GM18873 (cell line): ENCODE results near the gene PAK2.

Source experiments
- ATAC-seq: cut with Tn5 transposase; IDR thresholded peaks from one replicate; pipeline ENCODE4 v1.9.1; 2021; ENCODE audit warnings: mild to moderate bottlenecking, moderate library complexity, moderate number of reproducible peaks; ENCODE audit not compliant: unreplicated experiment, low FRiP score

Gene PAK2

DNA sequence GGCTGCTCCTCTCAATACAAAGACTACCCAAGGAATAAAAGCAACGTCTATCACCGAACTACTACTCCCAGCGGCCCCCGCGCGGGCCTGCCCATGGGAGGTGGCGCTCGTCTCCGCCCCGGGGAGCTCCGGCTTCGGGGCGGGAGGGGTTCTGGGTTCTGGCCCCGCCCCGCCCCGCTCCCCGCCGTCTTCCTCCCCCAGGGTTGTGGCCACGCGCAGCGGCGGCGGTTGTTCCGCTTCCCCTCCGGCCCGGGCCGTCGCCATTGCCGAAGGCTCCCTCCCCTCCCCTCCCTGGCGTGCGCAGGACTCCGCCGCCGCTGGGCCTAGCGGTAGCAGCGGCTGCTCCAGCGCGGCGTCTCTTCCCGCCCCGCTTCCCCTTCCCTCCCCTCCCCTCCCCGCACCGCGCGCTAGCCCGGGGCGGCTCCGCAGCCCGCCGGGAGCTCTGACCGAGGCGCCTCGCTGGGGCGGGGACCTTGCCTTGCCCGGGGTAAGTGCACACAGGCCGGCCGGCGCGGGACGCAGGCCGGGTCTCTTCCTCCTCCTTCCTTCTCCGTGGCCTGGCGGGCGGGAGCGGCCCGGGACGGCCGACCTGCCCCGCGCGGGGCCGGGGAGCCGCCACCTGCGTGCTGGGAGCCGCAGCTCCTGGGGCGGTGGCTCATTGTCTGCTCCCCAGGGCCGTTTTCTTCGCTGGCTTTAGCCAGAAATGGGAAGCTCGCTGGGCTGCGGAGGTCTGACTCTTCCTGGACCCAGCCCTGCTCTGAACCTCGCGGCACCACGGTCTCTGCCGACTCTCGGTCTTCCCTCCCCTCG lies at the start of gene PAK2:
Gene PAK2 (plus strand): TSS at position 187 of the 810 bp plus-strand sequence. CDS start 42,790 bp downstream, outside the sequence.
- ATAC-seq, result peak; percentile 79

DNA sequence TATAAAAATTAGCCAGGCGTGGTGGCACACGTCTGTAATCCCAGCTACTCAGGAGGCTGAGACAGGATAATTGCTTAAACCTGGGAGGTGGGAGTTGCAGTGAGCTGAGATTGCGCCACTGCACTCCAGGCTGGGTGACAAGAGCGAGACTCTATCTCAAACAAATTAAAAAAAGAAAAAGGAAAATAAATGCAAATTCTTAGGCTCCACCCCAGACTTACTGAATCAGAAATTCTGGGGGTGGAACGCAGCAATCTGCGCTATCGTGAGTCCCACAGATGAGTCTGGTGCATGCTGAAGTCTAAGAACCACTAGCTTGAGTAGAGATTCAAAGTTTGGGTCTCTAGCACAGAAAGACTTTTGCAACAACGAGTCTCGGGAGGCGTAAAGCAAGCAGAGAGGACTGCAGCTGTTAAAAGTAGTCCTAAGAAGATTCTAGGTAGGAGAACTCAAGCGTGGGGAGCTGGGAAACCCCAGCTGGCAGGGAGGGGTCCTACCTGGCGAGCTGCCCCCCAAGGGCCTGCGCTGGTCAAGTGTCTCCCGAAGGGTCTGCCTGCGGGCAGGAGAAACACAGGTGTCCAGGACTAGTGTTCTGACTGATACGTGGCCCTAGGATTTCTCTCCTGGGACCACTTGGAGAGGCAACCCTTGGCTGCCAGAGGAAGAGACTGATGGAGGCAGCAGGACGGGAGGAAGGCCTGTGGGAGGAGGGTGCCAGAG lies 49.6 kb upstream of the PAK2 start:
- no peak for ATAC-seq

DNA sequence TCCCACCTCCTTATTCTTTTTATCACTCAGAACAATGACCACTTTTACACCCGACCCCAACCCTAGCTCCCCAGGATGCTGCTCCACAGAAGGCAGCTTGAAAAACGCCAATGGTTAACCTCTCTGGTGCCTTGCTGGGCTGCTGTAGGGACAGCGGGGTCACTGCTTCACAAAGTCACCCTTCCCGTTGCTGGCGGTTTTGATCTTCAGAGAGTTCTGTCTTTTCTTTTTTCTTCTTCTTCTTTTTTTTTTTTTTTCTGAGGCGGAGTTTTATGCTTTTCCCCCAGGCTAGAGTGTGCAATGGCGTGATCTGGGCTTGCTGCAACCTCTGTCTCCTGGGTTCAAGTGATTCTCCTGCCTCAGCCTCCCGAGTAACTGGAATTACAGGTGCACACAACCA lies 48.3 kb upstream of the PAK2 start:
- ATAC-seq, result no peak

DNA sequence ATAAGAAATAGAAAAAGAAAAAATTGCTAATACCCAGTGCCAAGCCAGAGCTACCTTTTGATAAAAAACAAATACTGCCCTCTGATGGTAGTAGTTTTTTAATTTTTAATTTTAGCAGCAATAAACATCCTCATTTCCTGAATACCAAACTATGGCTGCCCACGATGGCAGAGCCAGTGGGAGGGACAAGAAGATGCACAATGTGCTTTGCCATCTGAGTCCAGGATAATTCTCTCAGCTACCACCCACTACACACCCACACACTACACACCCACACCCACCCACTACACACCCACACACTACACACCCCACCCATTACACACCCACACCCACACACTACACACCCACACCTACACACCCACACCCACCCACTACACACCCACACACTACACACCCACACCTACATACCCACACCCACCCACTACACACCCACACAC lies 45.4 kb upstream of the PAK2 start:
- ATAC-seq, result no peak

DNA sequence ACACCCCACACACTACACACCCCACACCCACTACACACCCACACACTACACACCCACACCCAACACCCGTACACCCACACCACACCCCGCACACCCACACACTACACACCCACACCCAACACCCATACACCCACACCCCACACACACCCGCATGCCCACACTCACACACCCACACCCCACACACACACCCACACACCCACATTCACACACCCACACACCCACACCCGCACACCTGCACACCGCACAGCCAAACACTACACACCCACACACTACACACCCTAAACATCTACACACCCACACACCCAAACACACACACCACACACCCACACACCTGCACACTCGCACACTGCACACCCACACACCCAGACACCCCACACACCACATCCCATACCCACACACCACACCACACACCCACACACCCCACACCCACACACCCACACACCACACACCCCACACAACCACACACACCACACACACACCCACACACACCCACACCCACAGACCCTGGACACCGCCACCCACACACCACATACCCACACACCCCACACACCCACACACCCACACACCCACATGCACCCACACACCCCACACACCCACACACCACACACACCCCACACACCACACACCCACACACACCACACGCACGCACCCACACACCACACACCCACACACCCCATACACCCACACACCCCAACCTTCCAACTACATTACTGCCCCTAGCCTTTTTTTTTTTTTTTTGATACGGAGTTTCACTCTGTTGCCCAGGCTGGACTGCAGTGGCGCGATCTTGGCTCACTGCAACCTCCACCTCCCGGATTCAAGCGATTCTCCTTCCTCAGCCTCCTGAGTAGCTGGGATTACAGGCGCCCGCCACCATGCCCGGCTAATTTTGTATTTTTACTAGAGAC lies 44.5 kb upstream of the PAK2 start:
- ATAC-seq, result no peak

DNA sequence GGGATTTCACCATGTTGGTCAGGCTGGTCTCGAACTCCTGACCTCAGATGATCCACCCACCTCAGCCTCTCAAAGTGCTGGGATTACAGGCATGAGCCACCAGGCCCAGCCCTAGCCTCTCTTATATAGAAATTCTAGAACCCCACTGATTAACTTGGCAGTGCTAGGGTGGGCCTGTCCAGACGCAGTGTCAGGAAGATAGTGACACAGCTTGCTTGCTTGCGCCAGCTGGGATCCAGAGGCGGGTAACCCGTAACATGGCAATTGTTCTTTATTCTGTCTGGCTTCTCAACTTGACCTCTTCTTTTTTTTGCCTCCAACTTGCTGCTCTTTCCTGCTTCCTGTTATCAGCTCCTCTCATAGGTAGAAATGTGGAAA lies 43.8 kb upstream of the PAK2 start:
- ATAC-seq, result no peak

DNA sequence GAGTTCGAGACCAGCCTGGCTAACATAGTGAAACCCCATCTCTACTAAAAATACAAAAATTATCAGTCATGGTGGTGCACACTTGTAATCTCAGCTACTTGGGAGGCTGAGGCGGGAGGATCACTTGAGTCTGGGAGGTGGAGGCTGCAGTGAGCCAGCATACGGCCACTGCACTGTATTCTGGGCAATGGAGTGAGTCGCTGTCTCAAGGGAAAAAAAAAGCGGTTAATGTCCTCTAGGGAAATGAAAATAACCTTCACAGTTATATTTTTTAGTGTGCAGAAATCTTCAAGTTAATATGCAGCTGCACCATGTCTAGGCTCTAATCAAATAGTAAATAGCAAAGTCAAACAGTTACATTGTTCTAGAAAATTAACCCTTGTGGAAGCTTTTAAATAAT lies 42.4 kb upstream of the PAK2 start:
- no peak for ATAC-seq

DNA sequence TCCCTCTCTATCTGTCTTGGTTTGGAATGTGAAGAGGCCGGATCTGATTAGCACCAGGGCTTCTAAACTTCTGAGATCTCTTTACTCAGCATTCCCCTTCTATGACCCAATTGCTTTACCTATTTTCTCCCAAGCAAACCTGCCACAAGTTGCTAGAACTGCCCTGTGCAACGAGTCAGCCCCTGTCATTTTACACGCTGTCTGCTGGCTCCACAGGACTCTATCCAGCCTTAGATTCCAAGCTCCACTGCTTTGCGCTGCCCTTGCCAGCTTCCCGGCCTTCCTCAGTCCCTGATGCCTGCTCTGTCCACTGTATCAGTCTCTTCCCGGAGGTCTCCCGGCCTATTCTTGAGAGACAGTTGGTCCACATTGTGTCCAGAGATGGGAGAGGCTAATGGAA lies 39.9 kb upstream of the PAK2 start:
- no peak for ATAC-seq

DNA sequence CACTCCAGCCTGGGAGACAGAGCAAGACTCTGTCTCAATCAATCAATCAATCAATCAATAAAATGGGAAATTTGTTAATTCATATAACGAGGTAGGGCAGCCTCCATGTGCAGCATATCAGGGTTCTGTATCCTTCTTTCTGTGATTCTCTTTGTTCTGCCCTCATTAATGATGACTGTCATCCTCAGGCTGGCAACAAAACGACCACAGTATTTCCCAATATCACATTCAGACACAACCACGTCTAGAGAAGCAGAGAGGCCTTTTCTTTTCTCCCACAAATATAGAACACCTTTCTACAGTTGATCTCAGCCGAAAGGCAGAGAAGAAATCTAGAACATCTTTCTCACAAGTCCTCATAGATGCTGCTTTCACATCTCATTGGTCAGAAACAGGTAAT lies 38.9 kb upstream of the PAK2 start:
- no peak for ATAC-seq

DNA sequence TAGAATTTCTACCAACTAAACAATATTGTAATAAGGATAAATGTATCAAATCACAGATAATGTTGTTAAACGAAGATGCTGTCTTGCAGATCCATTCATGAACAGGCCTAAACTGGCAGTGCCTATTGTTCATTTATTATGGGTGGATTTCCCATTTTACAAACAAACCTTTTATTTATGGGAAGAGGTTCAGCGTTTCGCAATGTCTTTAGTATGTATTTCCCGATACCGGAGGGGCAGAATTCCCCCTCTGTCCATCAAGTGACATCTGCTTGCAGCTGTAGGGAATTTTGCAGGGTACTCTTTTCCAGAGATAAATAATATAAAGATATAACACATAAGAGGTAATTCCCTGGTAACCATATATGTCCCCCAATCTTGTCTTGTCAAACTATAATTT lies 33.3 kb upstream of the PAK2 start:
- no peak for ATAC-seq

DNA sequence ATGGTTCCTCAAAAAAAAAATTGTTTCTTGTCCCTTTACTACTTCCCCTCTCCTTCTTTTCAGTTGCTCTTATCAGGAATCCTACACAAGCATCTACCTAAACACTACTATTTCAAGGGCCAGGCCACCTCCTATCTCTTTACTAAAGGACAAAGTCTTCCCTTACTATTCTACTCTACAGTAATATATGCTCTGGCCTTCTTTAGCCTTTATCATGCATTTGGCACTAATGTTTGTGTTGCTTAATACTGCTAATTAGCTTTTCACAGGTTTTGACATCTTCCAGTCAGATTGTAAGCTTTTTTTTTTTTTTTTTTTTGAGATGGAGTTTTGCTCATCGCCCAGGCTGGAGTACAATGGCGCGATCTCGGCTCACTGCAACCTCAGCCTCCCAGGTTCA lies 32.9 kb upstream of the PAK2 start:
- no peak for ATAC-seq

DNA sequence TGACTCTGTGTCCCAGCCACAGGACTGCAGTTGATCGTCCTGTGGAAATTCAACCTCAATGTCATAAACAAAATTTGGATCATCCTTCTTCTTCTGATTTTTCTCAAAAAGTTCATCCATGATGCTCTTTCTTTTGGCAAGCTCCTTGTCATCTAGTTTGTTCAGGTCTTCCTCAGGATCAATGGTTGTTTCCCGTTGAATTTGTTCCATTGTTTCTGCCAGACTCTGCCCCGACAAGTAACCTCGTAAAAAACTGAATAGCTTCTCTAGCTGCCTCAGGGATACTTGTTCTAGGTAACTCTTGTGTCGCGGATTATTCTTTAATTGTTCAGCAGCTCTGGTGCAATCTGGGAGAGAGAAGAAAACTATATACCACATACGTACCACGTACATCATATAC lies 32.1 kb upstream of the PAK2 start:
- ATAC-seq, result no peak

DNA sequence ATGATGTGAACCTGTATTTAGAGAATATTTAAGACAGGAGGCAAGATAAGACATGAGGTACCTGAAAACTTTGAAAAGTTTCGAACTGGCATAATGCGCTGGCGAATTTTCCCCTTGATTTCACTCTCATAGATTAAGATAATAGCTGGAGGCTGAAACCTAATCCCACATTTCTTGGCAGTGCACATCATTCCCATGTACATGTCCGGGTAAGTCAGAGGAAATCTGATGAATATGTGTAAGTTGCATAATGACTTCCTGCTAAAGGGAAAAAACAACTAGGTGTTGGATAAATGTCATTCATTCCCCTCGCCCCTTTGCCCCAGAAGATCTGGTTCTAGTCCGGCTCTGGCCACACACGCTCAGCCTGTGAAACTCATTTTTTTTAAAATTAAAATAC lies 31.2 kb upstream of the PAK2 start:
- no peak for ATAC-seq

DNA sequence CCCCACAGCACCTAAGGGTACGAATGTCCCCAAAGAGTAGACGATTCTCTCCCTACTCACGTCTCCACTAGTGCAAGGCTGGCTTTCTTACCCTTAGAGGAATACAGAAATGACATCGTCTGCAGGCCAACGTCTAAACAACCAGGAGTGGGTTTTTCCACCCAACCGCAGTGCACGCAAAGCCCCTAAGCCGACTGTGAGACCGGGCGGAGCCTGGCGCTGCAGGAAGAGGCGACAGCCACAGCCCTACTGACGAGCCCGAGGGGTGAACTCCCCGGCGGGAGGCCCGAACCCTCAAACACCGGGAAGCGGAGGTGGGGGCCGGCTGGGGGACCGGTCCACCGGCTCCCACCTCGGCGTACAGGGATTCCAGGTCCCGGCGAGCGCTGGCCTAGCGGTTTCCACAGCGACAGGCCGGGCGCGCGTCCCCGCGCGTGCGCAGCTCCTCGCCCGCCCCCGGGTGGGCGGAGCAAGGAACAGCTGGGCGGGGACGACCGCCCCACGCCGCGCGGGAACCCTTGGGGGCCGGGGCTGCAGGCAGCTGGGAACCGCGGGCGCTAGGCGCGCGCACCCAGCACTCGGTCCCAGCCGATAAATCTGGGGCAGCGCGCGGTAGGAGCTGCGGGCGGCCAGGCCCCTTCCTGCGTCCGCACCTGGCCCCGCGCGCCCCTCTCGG lies 27.7 kb upstream of the PAK2 start, which contains the start of the genes CEP19 and PIGX:
Gene CEP19 (minus strand): TSS at position 413 of the 676 bp plus-strand sequence. CDS start 3,593 bp downstream, outside the sequence.
Gene PIGX (plus strand): TSS at position 540 of the 676 bp plus-strand sequence.
- ATAC-seq, result peak; percentile 59

DNA sequence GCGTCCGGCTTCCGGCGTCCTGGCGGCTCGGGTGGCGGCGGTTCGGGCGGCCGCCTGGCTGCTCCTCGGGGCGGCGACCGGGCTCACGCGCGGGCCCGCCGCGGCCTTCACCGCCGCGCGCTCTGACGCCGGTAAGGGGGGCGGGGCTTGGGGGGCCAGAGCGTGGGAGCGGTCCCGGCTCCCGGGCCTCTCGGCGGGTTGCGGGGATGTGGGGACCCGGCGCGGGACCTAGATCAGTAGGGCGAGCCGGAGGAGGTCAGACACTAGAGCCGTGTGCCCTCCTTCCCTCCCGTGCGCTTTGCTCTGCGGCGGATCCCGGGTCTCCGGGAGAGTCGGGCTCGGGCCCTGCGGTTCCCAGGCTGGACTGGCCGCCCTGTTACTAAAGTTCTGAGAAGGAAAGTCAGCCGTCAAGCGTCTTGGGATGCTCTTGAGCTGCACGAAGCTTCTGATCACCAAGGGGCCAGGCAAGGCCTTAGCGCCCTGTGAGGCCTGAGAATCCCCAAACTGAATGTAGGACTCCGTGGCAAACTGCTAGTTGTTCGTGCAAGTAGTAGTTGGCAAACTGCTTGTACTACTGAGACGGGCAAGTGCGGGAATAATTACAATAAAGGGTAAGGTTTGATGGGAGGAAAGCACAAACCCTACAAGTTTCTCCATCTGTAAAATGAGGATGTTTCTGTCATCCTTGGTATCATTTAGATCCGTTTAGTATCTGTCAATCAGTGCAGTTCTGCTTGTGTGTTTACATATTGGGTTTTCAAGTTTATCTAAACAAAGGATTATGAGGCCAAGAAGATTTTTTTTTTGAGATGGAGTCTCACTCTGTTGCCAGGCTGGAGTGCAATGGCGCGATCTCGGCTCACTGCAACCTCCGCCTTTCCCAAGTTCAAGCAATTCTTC lies 26.9 kb upstream of the PAK2 start:
- peak; percentile 26 for ATAC-seq

DNA sequence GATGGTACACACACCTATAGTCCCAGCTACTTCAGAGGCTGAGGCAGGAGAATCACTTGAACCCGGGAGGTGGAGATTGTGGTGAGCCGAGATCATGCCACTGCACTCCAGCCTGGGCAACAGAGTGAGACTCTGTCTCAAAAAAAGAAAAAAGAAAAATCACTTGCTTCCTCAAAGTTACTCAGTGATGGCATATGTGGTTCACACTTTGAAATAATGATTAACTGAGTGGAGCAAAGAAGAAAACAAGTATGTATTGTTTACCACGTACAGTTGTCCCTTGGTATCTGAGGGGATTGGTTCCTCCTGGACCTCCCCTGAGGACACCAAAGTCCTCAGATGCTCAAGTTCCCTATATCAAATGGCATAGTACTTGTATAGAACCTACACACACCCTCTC lies 22.5 kb upstream of the PAK2 start:
- ATAC-seq, result peak; percentile 50

DNA sequence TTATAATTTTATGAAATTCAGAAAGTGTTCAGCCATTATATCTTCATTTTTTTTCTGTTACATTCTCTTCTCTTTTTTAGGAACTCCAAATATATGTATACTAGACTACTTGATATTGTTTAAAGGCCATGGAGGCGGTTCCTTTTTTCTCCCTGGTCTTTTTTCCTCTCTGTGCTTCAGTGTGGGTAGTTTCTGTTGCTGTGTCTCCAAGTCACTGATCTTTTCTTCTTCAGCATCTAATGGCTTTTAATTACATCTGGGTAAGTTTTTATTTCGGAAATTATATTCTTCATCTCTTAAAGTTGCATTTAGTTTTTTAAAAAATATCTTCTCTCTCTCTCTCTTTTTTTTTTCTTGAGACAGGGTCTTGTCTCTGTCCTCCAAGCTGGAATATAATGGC lies 18.6 kb upstream of the PAK2 start:
- ATAC-seq, result no peak

DNA sequence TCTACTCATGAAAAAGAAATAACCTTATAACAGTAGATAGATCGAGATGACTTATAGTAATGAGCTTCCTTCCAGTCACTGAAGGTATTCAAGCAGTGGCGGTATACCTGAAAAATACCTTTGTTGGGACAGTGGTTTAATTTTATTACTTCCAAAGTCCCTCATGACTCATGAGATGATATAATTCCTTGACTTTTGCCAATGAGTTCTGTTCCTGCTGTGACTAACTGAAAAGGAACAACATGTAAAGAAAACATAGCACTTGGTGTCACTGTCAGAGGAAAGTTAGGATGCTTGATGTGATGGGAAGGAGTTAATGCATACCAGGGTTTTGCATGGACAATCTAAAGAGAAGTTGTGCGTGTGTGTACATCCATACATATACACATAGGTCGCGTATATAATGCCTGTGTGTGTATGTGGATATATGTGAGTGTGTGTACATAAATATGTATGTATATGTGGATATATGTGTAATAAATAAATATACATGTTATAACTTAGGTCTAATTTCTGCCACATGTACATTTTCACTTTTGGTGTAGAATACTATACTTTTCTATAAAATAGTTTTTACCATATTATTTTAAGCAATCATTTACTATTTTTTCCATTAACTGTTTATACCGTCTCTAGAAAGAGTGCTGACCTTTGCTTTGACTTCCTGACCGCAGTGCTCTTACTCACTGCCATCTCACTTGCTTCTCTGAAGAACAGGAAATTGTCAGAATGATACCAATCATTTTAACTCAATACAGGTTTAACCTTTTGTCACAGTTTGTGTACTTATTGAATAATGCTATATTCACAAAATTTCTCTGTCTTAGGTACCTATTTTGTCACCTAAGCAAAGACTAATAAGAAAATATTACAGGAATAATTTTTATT lies 12.6 kb upstream of the PAK2 start:
- no peak for ATAC-seq
